SK-N-SH treated with all-trans-retinoic acid at 6 μM for 48 hours (cell line): ENCODE data around the gene LOX.

Experiments
- ATAC-seq: fragments of 200-7000 bp; cut with Tn5 transposase; 3 replicates; pipeline ENCODE4 v1.9.1; 2020; ENCODE audit warnings: mild to moderate bottlenecking, moderate library complexity
- ARNTL ChIP-seq: fragments of 450-650 bp; formaldehyde crosslinking; IDR thresholded peaks from 2 replicates; pipeline ENCODE4 v1.5.0; 2020; ENCODE audit warnings: low read depth, mild to moderate bottlenecking, moderate library complexity, borderline replicate concordance
- BACH2 ChIP-seq: fragments of 250-450 bp; sonication (Bioruptor Pico); IDR thresholded peaks from 2 replicates; pipeline ENCODE4 v1.9.0; 2021; ENCODE audit warnings: mild to moderate bottlenecking, borderline replicate concordance
- CSDC2 ChIP-seq: fragments of 250-450 bp; sonication (Bioruptor Pico); IDR thresholded peaks from 2 replicates; pipeline ENCODE4 v1.5.0; 2020; ENCODE audit warnings: mild to moderate bottlenecking, moderate library complexity
- CSRNP3 ChIP-seq: fragments of 250-450 bp; sonication (Bioruptor Pico); IDR thresholded peaks from 2 replicates; pipeline ENCODE4 v1.5.1; 2021; ENCODE audit warnings: mild to moderate bottlenecking, moderate library complexity
- ESRRG ChIP-seq: fragments of 250-450 bp; sonication (Bioruptor Pico); IDR thresholded peaks from 2 replicates; pipeline ENCODE4 v1.6.1; 2021; ENCODE audit warnings: mild to moderate bottlenecking
- GLIS3 ChIP-seq: fragments of 250-450 bp; sonication (Bioruptor Pico); IDR thresholded peaks from 2 replicates; pipeline ENCODE4 v1.5.0; 2020; ENCODE audit warnings: mild to moderate bottlenecking, moderate library complexity
- PATZ1 ChIP-seq: fragments of 250-450 bp; sonication (Bioruptor Pico); IDR thresholded peaks from 2 replicates; pipeline ENCODE4 v1.8.0; 2020; ENCODE audit warnings: mild to moderate bottlenecking, moderate library complexity, borderline replicate concordance
- POU6F1 ChIP-seq: fragments of 250-450 bp; sonication (Bioruptor Pico); IDR thresholded peaks from 2 replicates; pipeline ENCODE4 v1.8.0; 2021; ENCODE audit warnings: low read depth, mild to moderate bottlenecking, moderate library complexity, borderline replicate concordance
- PPARA ChIP-seq: fragments of 250-450 bp; sonication (Bioruptor Pico); IDR thresholded peaks from 2 replicates; pipeline ENCODE4 v1.5.0; 2020; ENCODE audit warnings: mild to moderate bottlenecking, borderline replicate concordance
- RARB ChIP-seq: fragments of 250-450 bp; sonication (Bioruptor Pico); IDR thresholded peaks from 2 replicates; pipeline ENCODE4 v1.8.0; 2021; ENCODE audit warnings: mild to moderate bottlenecking, moderate library complexity
- TCF4 ChIP-seq: fragments of 250-450 bp; sonication (Bioruptor Pico); IDR thresholded peaks from 2 replicates; pipeline ENCODE4 v1.8.0; 2021; ENCODE audit warnings: mild to moderate bottlenecking, moderate library complexity, borderline replicate concordance
- TOX ChIP-seq: fragments of 250-450 bp; sonication (Bioruptor Pico); IDR thresholded peaks from 2 replicates; pipeline ENCODE4 v1.8.0; 2021; ENCODE audit warnings: mild to moderate bottlenecking, moderate library complexity, borderline replicate concordance
- TSHZ2 ChIP-seq: fragments of 250-450 bp; sonication (Bioruptor Pico); IDR thresholded peaks from 2 replicates; pipeline ENCODE4 v1.5.0; 2020; ENCODE audit warnings: mild to moderate bottlenecking, moderate library complexity
- ZC3H10 ChIP-seq: fragments of 250-450 bp; sonication (Bioruptor Pico); IDR thresholded peaks from 2 replicates; pipeline ENCODE4 v1.5.1; 2021; ENCODE audit warnings: mild to moderate bottlenecking, moderate library complexity
- ZFP3 ChIP-seq: fragments of 250-450 bp; sonication (Bioruptor Pico); IDR thresholded peaks from 2 replicates; pipeline ENCODE4 v1.5.0; 2020; ENCODE audit warnings: mild to moderate bottlenecking, moderate library complexity
- ZNF70 ChIP-seq: fragments of 450-650 bp; formaldehyde crosslinking; IDR thresholded peaks from 2 replicates; pipeline ENCODE4 v1.5.0; 2020; ENCODE audit warnings: mild to moderate bottlenecking, moderate library complexity

Gene LOX

GRCh38 chr5:122110987-122111386, 32.9 kb upstream of the LOX start:
- ATAC-seq, result no peak
- TF ChIP-seq TOX (CRISPR knock-in tag) (no peak), CSDC2 (CRISPR knock-in tag) (no peak), CSRNP3 (no peak), TCF4 (CRISPR knock-in tag) (no peak), PATZ1 (CRISPR knock-in tag) (no peak), TSHZ2 (CRISPR knock-in tag) (no peak), ZC3H10 (CRISPR knock-in tag) (no peak)

GRCh38 chr5:122107016-122107415, 29.0 kb upstream of the LOX start:
- no peak for TF ChIP-seq ZFP3 (CRISPR knock-in tag)
- no peak for TF ChIP-seq PATZ1 (CRISPR knock-in tag)
- TF ChIP-seq TOX (CRISPR knock-in tag), result no peak
- TF ChIP-seq CSRNP3, result no peak
- no peak for ATAC-seq

GRCh38 chr5:122105909-122106308, 27.9 kb upstream of the LOX start:
- ATAC-seq, result no peak
- TF ChIP-seq PATZ1 (CRISPR knock-in tag) (no peak), TSHZ2 (CRISPR knock-in tag) (no peak), CSRNP3 (no peak), BACH2 (CRISPR knock-in tag) (no peak), TOX (CRISPR knock-in tag) (no peak), PPARA (CRISPR knock-in tag) (no peak), RARB (CRISPR knock-in tag) (no peak), ZNF70 (CRISPR knock-in tag) (no peak), ESRRG (CRISPR knock-in tag) (no peak), GLIS3 (no peak), POU6F1 (CRISPR knock-in tag) (no peak), TCF4 (CRISPR knock-in tag) (no peak), ARNTL (no peak)
